B cell (primary cell): ENCODE measurements around the gene DACT2. TPM values are rescaled to one million over a fixed set of nuclear protein-coding genes. Genes with fewer than 3 reads are reported as not detected.

Source experiments
- ATAC-seq: fragments of 200-7000 bp; cut with Tn5 transposase; one replicate; pipeline ENCODE4 v1.10.0; 2021; ENCODE audit warnings: low read depth, mild to moderate bottlenecking, moderate number of reproducible peaks, moderate library complexity
- CTCF ChIA-PET: fragments of 350-600 bp; sonication (Branson Sonifier 250); formaldehyde crosslinking; loops from one replicate; lab custom pipeline; 2021; ENCODE audit warnings: antibody characterized with exemption, inconsistent platforms; lab: Charles Lee
- POLR2A ChIA-PET: fragments of 350-600 bp; sonication (Branson Sonifier 250); formaldehyde crosslinking; loops from one replicate; lab custom pipeline; 2021; ENCODE audit warnings: antibody characterized with exemption; lab: Charles Lee
- DNase-seq: peaks from one replicate; pipeline ENCODE4 v3.0.0; 2013
- H2AFZ ChIP-seq: 2 replicates; pipeline ENCODE4 v1.6.1; 2012; ENCODE audit warnings: mild to moderate bottlenecking, low read depth, low read length; ENCODE audit not compliant: insufficient read depth, poor library complexity, severe bottlenecking
- H3K27ac ChIP-seq, 2 donors: 1 replicate in 1 of 2; 2 replicates in 1 of 2; pipeline ENCODE4 v1.5.1; 2012 to 2013; ENCODE audit warnings: low read length in 2 of 2, mild to moderate bottlenecking in 2 of 2, moderate library complexity in 1 of 2
- H3K27me3 ChIP-seq, 4 experiments: fragments of 200-600 bp in 1 of 4; sonication (generic) in 1 of 4; replicated peaks in 1 of 4; 1 replicate in 2 of 4; 2 replicates in 2 of 4; pipeline versions ENCODE4 v1.6.1 to v1.7.0; 2013 to 2016; ENCODE audit warnings: low read length in 3 of 4, mild to moderate bottlenecking in 2 of 4, mixed read lengths in 1 of 4, moderate library complexity in 1 of 4; ENCODE audit not compliant: insufficient read depth in 4 of 4, control insufficient read depth in 3 of 4; ENCODE audit errors: control extremely low read depth in 1 of 4
- H3K36me3 ChIP-seq, 2 experiments: replicated peaks in 1 of 2; 1 replicate in 1 of 2; 2 replicates in 1 of 2; pipeline versions ENCODE4 v1.6.1 to v1.7.1; 2013; ENCODE audit warnings: low read length in 1 of 2; ENCODE audit not compliant: insufficient read depth in 2 of 2, control insufficient read depth in 1 of 2; ENCODE audit errors: control extremely low read depth in 1 of 2, extremely low read depth in 1 of 2
- H3K4me1 ChIP-seq, 2 donors: fragments of 200-600 bp in 1 of 2; sonication (generic) in 1 of 2; 1 replicate in 1 of 2; 2 replicates in 1 of 2; pipeline versions ENCODE4 v1.5.1 to v1.6.1; 2013 to 2017; ENCODE audit warnings: low read length in 2 of 2; ENCODE audit not compliant: control insufficient read depth in 2 of 2, insufficient read depth in 2 of 2
- H3K4me2 ChIP-seq: replicated peaks from 2 replicates; pipeline ENCODE3; 2012; ENCODE audit warnings: mild to moderate bottlenecking, low read depth, low read length; ENCODE audit not compliant: poor library complexity, severe bottlenecking
- H3K4me3 ChIP-seq, 5 experiments: fragments of 200-600 bp in 1 of 5; sonication (generic) in 1 of 5; 1 replicate in 3 of 5; 2 replicates in 2 of 5; pipeline versions ENCODE4 v1.5.1 to v1.7.0; 2011 to 2016; ENCODE audit warnings: low read length in 4 of 5, mild to moderate bottlenecking in 4 of 5, low read depth in 2 of 5, control low read depth in 1 of 5, moderate library complexity in 1 of 5; ENCODE audit not compliant: insufficient read depth in 1 of 5; ENCODE audit errors: control extremely low read depth in 1 of 5, extremely low read depth in 1 of 5
- H3K79me2 ChIP-seq: fragments of 200-600 bp; sonication (generic); one replicate; pipeline ENCODE4 v1.6.0; 2016; ENCODE audit warnings: low read length; ENCODE audit not compliant: control insufficient read depth, insufficient read depth
- H3K9ac ChIP-seq: fragments of 200-600 bp; sonication (generic); 2 replicates; pipeline ENCODE4 v1.6.1; 2017; ENCODE audit warnings: mild to moderate bottlenecking, low read length, moderate library complexity
- H3K9me3 ChIP-seq, 3 donors: one replicate each; pipeline versions ENCODE4 v1.6.1 to v1.7.1; 2013; ENCODE audit warnings: low read length in 2 of 3; ENCODE audit not compliant: control insufficient read depth in 2 of 3, insufficient read depth in 1 of 3; ENCODE audit errors: control extremely low read depth in 1 of 3
- H4K20me1 ChIP-seq: 2 replicates; pipeline ENCODE4 v1.6.0; 2012; ENCODE audit warnings: mild to moderate bottlenecking, low read length; ENCODE audit not compliant: insufficient read depth, control insufficient read depth, poor library complexity, severe bottlenecking
- H3K27ac Mint-ChIP-seq: one replicate; pipeline ENCODE4 v1.8.0; 2021; ENCODE audit warnings: mixed read lengths
- H3K27me3 Mint-ChIP-seq: one replicate; pipeline ENCODE4 v1.8.0; 2021; ENCODE audit warnings: mixed read lengths
- H3K4me1 Mint-ChIP-seq: one replicate; pipeline ENCODE4 v1.8.0; 2021; ENCODE audit warnings: mixed read lengths
- H3K4me3 Mint-ChIP-seq: one replicate; pipeline ENCODE4 v1.8.0; 2021; ENCODE audit warnings: mixed read lengths
- H3K9me3 Mint-ChIP-seq: one replicate; pipeline ENCODE4 v1.8.0; 2022; ENCODE audit warnings: mixed read lengths; ENCODE audit not compliant: insufficient read depth
- CTCF ChIP-seq: fragments of 200-600 bp; IDR thresholded peaks from one replicate; pipeline ENCODE4 v1.8.0; 2022; ENCODE audit warnings: antibody characterized with exemption, mild to moderate bottlenecking
- EZH2 ChIP-seq: IDR thresholded peaks from 2 replicates; pipeline ENCODE4 v1.6.1; 2012; ENCODE audit warnings: borderline replicate concordance, low read depth, mild to moderate bottlenecking, moderate library complexity, low read length; ENCODE audit not compliant: insufficient read depth, poor library complexity, severe bottlenecking
- WGBS: methylation state at CpG from one replicate; pipeline ENCODE4 v1.1.5; 2013; ENCODE audit warnings: missing lambda C conversion rate; ENCODE audit not compliant: insufficient coverage; 5-methylcytosine and 5-hydroxymethylcytosine counted together
- intact Hi-C: fragments of 100-400 bp; cut with micrococcal nuclease; formaldehyde crosslinking; loops from one replicate; pipeline ENCODE4 v1.10.0; 2022
- polyA plus RNA-seq: library from polyadenylated mRNA; depleted of rRNA; stranded (reverse); fragments of >200 nt; gene quantifications from 2 replicates; pipeline ENCODE4 v1.2.3, GENCODE V29; 2012
- total RNA-seq, 2 donors: library from RNA; stranded (reverse); fragments of 120-200 nt in 1 of 2; gene quantifications; 1 replicate in 1 of 2; 2 replicates in 1 of 2; pipeline versions ENCODE4 v1.2.3 to v1.2.4, GENCODE V29; 2013 to 2022

The DACT2 gene
- total and polyA plus RNA-seq, 2 donors (not counting 1 experiment from before 2014, with no cell fraction given) = not detected

- TF ChIP-seq EZH2 (no peak), CTCF (no peak)
- no peak overlapping the region for H3K27ac ChIP-seq
- peaks cover 0 to 8% (median 0%) of the 10 kb centered on the region in 4 experiments for H3K27me3 ChIP-seq
- ChIA-PET POLR2A (no interaction called here), CTCF (no interaction called here)
- no peak overlapping the region for H2AFZ ChIP-seq
- Mint-ChIP-seq H3K4me1 (no peaks in the 10 kb centered on the region), H3K9me3 (no peaks in the 10 kb centered on the region), H3K4me3 (no peak overlapping the region), H3K27me3 (peaks cover 29% of the 10 kb centered on the region), H3K27ac (no peak overlapping the region)
- no peaks in the 10 kb centered on the region for H3K4me1 ChIP-seq
- no peaks in the 10 kb centered on the region for H3K36me3 ChIP-seq
- intact Hi-C loops = no loop called here
- H4K20me1 ChIP-seq = no peaks in the 10 kb centered on the region
- WGBS = 85% methylated on average over 6 of the region's 9 CpGs
- H3K9me3 ChIP-seq = peaks cover 0 to 6% (median 0%) of the 10 kb centered on the region in 3 donors
- DNase-seq = no peak
- ATAC-seq = no peak
- no peak overlapping the region for H3K4me2 ChIP-seq
- H3K4me3 ChIP-seq = no peak overlapping the region
- no peak overlapping the region for H3K9ac ChIP-seq
- no peaks in the 10 kb centered on the region for H3K79me2 ChIP-seq
These were observed 1.1 kb upstream of the DACT2 start for GRCh38 chr6:168320634-168321033.

GRCh38 chr6:168318579-168319278 is 848 bp downstream of the DACT2 start:
- Histone ChIP-seq H3K27me3 (peaks cover 0 to 8% (median 0%) of the 10 kb centered on the region in 4 experiments), H3K4me3 (no peak overlapping the region), H3K9ac (no peak overlapping the region), H3K27ac (no peak overlapping the region), H3K4me2 (no peak overlapping the region), H4K20me1 (no peaks in the 10 kb centered on the region), H3K36me3 (no peaks in the 10 kb centered on the region), H3K79me2 (no peaks in the 10 kb centered on the region), H3K9me3 (peaks cover 0 to 11% (median 0%) of the 10 kb centered on the region in 3 donors), H3K4me1 (no peaks in the 10 kb centered on the region), H2AFZ (no peak overlapping the region)
- intact Hi-C loops = no loop called here
- CTCF ChIA-PET = no interaction called here
- POLR2A ChIA-PET = no interaction called here
- Mint-ChIP-seq H3K27me3 (peaks cover 37% of the 10 kb centered on the region), H3K9me3 (no peaks in the 10 kb centered on the region), H3K4me1 (no peaks in the 10 kb centered on the region), H3K4me3 (no peak overlapping the region), H3K27ac (no peak overlapping the region)
- 20% methylated on average over 30 of the region's 33 CpGs for WGBS
- DNase-seq (no peak), ATAC-seq (no peak)
- TF ChIP-seq CTCF (no peak), EZH2 (no peak)
